G401.6 (cell line): ENCODE results near the gene ZNF492.
"Not testable (repeated sequence)": the region's sequence is repeated elsewhere in the genome, so short reads cannot be mapped to it uniquely, and the experiment has no call there.

Experiments
- FAIRE-seq: peaks from 2 replicates; lab custom pipeline; 2012; peaks lifted over from hg19 to GRCh38; lab: Jason Lieb, UNC

The ZNF492 gene

GRCh38 chr19:22617614-22618320, 16.4 kb upstream of the ZNF492 start:
- no peak for FAIRE-seq

DNA sequence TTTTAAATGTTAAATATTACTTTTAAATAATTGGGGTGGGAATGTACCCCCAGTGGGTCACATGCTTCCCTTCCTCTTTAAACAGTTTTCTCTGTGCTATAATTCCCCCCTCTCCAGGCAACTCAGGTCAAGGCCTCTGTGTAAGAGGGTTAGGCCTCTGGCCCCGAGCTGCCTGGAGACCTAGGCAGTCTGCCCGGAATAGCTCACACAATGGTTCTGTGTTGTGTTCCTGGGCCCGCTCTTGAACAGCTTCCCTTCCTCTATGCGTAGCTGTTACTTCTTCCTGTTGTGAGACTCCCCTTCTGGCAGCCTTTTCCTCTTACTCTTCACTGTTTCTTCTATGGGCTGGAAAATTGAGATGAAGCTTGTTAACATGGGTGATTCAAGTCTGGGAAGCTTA, 14.8 kb upstream of the ZNF492 start:
- no peak for FAIRE-seq

GRCh38 chr19:22619932-22620331, 14.2 kb upstream of the ZNF492 start:
- no peak for FAIRE-seq

DNA sequence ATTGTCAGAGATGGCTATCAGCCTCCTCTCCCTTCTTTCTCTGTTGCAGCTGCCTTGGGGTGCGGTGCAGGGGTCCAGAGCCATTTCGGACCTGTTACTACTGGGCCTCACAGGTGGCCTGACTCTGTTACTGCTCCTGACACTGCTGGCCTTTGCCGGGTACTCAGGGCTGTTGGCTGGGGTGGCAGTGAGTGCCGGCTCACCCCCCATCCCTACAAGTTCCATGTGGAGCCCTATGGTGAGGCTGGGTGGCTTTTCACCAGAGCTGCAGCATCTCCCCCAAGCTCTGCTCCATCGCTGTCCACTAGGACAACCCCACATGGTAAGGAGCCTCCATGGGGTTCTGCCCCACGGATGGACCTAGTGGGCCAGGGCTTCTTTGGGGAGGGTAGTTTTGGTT, 13.7 kb upstream of the ZNF492 start:
- no peak for FAIRE-seq

- FAIRE-seq, result no peak
These were observed 13.2 kb upstream of the ZNF492 start for GRCh38 chr19:22620912-22621311.

DNA sequence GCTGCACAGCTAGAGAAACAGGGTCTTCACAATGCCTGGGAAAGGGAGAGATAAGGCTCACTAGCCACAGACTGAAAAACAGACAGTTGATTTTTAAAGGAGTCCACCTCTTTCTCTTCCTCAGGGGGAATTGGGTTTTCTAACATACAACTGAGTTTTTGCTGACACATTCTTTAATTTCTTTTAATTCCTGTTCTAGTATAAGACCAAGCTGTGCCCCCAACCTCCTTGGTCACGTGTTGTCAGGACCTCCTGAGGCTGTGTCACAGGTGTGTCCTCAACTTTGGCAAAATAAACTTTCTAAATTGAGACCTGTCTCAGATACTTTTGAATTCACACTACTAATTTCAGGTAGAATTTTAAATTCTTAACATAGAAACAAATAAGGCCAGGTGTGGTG, 12.1 kb upstream of the ZNF492 start:
- no peak for FAIRE-seq

DNA sequence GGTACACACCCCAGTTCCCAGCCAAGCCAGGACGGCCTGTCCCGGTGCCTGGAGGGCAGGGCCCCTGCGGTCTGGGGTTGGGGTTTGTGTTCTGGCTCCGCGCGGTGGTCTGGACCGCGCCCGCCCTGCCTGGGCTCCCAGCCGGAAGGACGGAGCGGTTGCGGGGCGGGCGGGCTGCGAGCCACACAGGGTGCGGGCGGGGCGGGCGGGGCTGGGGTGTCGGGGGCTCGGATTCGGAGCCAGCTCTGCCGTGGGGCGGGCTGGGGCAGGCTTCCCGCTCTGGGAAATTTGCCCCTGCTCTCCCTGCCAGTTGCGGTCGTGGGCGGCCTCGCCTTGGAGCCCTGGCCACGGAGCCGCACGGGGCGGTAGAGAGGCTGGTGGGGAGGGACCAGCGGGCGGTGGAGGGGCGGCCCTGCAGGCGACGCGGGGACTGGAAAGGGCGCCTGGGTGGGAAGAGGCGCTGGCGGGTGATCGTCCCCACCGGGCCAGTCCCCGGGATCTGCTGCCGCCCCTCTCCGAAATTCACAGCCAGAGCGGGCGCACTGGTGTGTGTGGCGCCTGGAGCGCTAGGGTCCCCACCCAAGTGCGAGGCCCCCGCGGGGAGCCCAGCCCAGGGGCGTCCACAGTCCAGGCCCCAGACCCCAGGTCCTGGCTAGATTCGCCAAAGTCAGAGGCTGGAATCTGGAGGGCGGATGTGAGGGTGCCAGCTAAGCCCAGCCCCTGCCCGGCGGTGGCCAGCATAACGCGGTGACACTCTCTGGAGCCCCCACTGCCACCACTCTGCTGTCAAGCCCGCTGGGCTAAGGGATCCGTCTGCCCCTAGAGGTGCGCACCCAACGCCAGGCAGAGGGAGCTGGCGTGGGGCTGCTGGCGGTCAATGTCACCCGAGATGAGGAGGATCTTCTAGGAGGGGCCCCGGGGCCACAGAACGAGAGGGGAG, 11.0 kb upstream of the ZNF492 start:
- no peak for FAIRE-seq

- no peak for FAIRE-seq
These were observed 10.3 kb upstream of the ZNF492 start for GRCh38 chr19:22623841-22624221.

DNA sequence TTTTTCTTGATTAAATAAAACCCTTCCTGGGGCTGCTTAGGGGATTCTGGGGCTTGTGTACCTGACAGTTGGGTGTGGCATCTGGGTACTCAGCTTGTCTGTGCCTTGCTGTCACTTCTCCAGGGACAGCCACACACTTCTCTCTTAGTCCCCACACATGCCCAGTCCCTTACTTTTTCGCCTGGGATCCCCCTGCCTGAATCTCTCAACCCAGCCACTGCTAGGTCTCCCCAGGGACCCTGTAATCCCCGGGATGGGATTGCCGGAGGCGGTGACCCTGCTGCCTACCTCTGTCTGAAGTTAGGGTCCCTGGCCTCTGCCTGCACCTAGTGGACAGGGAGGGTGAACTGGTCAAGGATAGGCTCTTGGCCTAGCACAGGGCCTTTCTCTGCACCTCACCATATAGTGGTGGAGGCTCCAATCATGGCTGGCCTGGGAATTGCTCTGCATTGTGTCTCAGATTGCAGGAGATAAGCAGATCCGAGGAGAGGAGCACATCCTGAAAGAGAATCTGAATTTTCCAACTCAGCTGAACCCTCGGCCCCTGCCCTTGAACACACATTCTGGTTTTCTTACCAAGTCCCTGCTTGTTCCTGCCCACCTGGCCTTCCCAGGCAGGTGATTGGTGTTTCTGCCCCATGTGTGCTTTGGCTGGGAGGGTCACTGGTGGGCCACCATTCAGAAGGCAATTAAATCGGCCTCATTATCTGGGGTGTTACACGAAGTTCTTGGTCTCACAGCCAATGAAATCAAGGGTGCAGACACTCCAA, 8.7 kb upstream of the ZNF492 start:
- no peak for FAIRE-seq

- no peak for FAIRE-seq
These were observed 6.6 kb upstream of the ZNF492 start for GRCh38 chr19:22627526-22627925.

GRCh38 chr19:22628401-22628800, 5.7 kb upstream of the ZNF492 start:
- no peak for FAIRE-seq

DNA sequence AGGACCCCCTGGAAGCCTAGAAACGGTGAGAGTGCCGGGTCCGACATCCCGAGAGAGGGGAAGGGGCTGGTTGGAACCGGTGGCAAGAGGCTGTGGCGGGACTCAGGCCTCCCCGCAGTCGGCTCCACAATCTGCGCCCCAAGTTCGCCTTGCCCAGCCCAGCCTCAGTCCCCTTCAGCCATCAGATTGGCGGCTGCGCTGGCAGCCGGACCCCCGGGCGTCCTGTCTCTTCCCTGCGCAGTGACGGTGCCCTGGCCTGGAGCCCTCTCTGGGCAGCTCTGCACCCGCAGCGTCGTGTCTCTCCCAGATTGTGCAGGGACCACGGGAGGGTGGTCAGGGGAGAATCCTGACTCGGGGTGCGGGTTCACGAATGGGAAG, 315 bp downstream of the ZNF492 start:
- FAIRE-seq, result no peak

DNA sequence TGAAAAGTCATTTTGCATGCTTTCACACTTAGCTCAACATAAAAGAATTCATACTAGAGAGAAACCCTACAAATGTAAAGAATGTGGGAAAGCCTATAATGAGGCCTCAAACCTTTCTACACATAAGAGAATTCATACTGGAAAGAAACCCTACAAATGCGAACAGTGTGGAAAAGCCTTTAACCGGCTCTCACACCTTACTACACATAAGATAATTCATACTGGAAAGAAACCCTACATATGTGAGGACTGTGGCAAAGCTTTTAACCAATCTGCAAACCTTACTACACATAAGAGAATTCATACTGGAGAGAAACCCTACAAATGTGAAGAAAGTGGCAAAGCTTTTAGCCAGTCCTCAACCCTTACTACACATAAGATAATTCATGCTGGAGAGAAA, 51.4 kb downstream of the ZNF492 start:
- not testable (repeated sequence) for FAIRE-seq

DNA sequence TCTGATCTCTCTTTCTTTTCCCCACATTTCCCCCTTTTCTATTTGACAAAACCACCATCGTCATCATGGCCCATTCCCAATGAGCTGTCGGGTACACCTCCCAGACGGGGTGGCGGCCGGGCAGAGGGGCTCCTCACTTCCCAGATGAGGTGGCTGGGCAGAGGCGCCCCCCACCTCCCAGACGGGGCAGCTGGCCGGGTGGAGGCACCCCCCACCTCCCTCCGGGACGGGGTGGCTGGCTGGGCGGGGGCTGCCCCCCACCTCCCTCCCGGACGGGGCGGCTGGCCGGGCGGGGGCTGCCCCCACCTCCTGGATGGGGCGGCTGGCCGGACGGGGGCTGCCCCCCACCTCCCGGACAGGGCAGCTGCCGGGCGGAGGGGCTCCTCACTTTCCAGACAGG, 68.5 kb downstream of the ZNF492 start:
- FAIRE-seq, result not testable (repeated sequence)

- not testable (repeated sequence) for FAIRE-seq
These were observed 69.0 kb downstream of the ZNF492 start for GRCh38 chr19:22703096-22703495.

GRCh38 chr19:22708983-22709382, 74.9 kb downstream of the ZNF492 start:
- no peak for FAIRE-seq
